Testis (tissue), 2 donors: ENCODE data around the gene DUOXA1.

ENCODE experiments used
- CTCF ChIP-seq, 3 experiments: fragments of 450-650 bp in 2 of 3; fragments of 200-600 bp in 1 of 3; sonication (generic) in 1 of 3; IDR thresholded peaks; one replicate each; pipeline ENCODE4 v1.5.1; 2016 to 2019; ENCODE audit warnings: antibody characterized with exemption in 3 of 3, mild to moderate bottlenecking in 2 of 3, moderate library complexity in 1 of 3
- POLR2A ChIP-seq: fragments of 450-650 bp; IDR thresholded peaks from one replicate; pipeline ENCODE4 v1.6.1; 2017; ENCODE audit warnings: antibody characterized with exemption, mild to moderate bottlenecking, moderate library complexity

GRCh38 chr15:45102226-45102625, 27.5 kb downstream of the DUOXA1 start:
- no peak for TF ChIP-seq CTCF (IDR thresholded peaks at IDR 0.05)
- no peak for TF ChIP-seq POLR2A
